ENCODE results near the gene DYNLT4. TPM values are rescaled to one million over a fixed set of nuclear protein-coding genes. Genes with fewer than 3 reads are reported as not detected.

DYNLT4 gene
- polyA plus RNA-seq, 1 donor (not counting 4 experiments of a cell fraction or from before 2014, with no cell fraction given): not detected

- H3K27me3 ChIP-seq (ENCODE audit: control insufficient read depth, extremely low read depth, insufficient read depth, low read length): peaks cover 3% of the 10 kb centered on the region
Measured at GRCh38 chr1:44832056-44832705, 25.0 kb upstream of the DYNLT4 start.

GRCh38 chr1:44831516-44831915 lies 24.4 kb upstream of the DYNLT4 start:
- no peak overlapping the region for H3K9ac ChIP-seq (ENCODE audit: control insufficient read depth, extremely low read depth, insufficient read depth, low read length)
- no peaks in the 10 kb centered on the region for H3K9me3 ChIP-seq (ENCODE audit: control insufficient read depth, low read depth, low read length)
- no peak overlapping the region for H3K4me3 ChIP-seq (ENCODE audit: control insufficient read depth in 2 of 3, extremely low read depth in 1 of 3, insufficient read depth in 2 of 3, low read depth in 1 of 3, low read length in 3 of 3)
- no peaks in the 10 kb centered on the region for H3K79me2 ChIP-seq (ENCODE audit: control insufficient read depth, insufficient read depth, low read length)
- H3K36me3 ChIP-seq (ENCODE audit: control insufficient read depth in 2 of 2, extremely low read depth in 1 of 2, insufficient read depth in 2 of 2, low read length in 2 of 2): no peaks in the 10 kb centered on the region
- peaks cover 3% of the 10 kb centered on the region for H3K27me3 ChIP-seq (ENCODE audit: control insufficient read depth, extremely low read depth, insufficient read depth, low read length)
- no peak overlapping the region for H3K4me2 ChIP-seq (ENCODE audit: control insufficient read depth, extremely low read depth, insufficient read depth, low read depth, low read length)
- TF ChIP-seq CTCF (optimal IDR thresholded peaks at IDR 0.05 in 1 of 3, IDR thresholded peaks at IDR 0.05 in 1 of 3, conservative IDR thresholded peaks at IDR 0.05 in 1 of 3; ENCODE audit: extremely low read depth in 1 of 3, insufficient read depth in 2 of 3, low read length in 3 of 3) (no peak), EZH2 (IDR thresholded peaks at IDR 0.05; ENCODE audit: low read length) (no peak)
- H3K27ac ChIP-seq (ENCODE audit: control insufficient read depth, insufficient read depth, low read length): no peak overlapping the region
- no peak overlapping the region for H2AFZ ChIP-seq (ENCODE audit: control insufficient read depth, low read length)
- dilution Hi-C loops (cut with MboI; ENCODE audit: extremely low pct_ligation_motif_present, low sequenced_read_pairs): no loop called here
- DNase-seq (ENCODE audit: low read depth, low spot score) (no peak), FAIRE-seq (no peak)
- no peaks in the 10 kb centered on the region for H4K20me1 ChIP-seq (ENCODE audit: control insufficient read depth, extremely low read depth, insufficient read depth, low read length)
- H3K9me1 ChIP-seq (ENCODE audit: control insufficient read depth, extremely low read depth, insufficient read depth, low read length): no peaks in the 10 kb centered on the region
- H3K4me1 ChIP-seq (ENCODE audit: control insufficient read depth, extremely low read depth, insufficient read depth, low read length): no peaks in the 10 kb centered on the region

More at GRCh38 chr1:44832056-44832705, 25.0 kb upstream of the DYNLT4 start:
- DNase-seq (ENCODE audit: low read depth, low spot score) (no peak), FAIRE-seq (no peak)
- H3K9ac ChIP-seq (ENCODE audit: control insufficient read depth, extremely low read depth, insufficient read depth, low read length): no peak overlapping the region
- no peak overlapping the region for H2AFZ ChIP-seq (ENCODE audit: control insufficient read depth, low read length)
- TF ChIP-seq CTCF (optimal IDR thresholded peaks at IDR 0.05 in 1 of 3, IDR thresholded peaks at IDR 0.05 in 1 of 3, conservative IDR thresholded peaks at IDR 0.05 in 1 of 3; ENCODE audit: extremely low read depth in 1 of 3, insufficient read depth in 2 of 3, low read length in 3 of 3) (no peak), EZH2 (IDR thresholded peaks at IDR 0.05; ENCODE audit: low read length) (no peak)
- H3K79me2 ChIP-seq (ENCODE audit: control insufficient read depth, insufficient read depth, low read length): no peaks in the 10 kb centered on the region
- H3K9me1 ChIP-seq (ENCODE audit: control insufficient read depth, extremely low read depth, insufficient read depth, low read length): no peaks in the 10 kb centered on the region
- no peak overlapping the region for H3K4me3 ChIP-seq (ENCODE audit: control insufficient read depth in 2 of 3, extremely low read depth in 1 of 3, insufficient read depth in 2 of 3, low read depth in 1 of 3, low read length in 3 of 3)
- dilution Hi-C loops (cut with MboI; ENCODE audit: extremely low pct_ligation_motif_present, low sequenced_read_pairs): no loop called here
- no peak overlapping the region for H3K4me2 ChIP-seq (ENCODE audit: control insufficient read depth, extremely low read depth, insufficient read depth, low read depth, low read length)
- H4K20me1 ChIP-seq (ENCODE audit: control insufficient read depth, extremely low read depth, insufficient read depth, low read length): no peaks in the 10 kb centered on the region
- no peaks in the 10 kb centered on the region for H3K4me1 ChIP-seq (ENCODE audit: control insufficient read depth, extremely low read depth, insufficient read depth, low read length)
- no peaks in the 10 kb centered on the region for H3K36me3 ChIP-seq (ENCODE audit: control insufficient read depth in 2 of 2, extremely low read depth in 1 of 2, insufficient read depth in 2 of 2, low read length in 2 of 2)
- no peak overlapping the region for H3K27ac ChIP-seq (ENCODE audit: control insufficient read depth, insufficient read depth, low read length)
- H3K9me3 ChIP-seq (ENCODE audit: control insufficient read depth, low read depth, low read length): no peaks in the 10 kb centered on the region
